Stimulated activated CD4-positive, alpha-beta T cell treated with anti-CD3 and anti-CD28 coated beads, Interleukin-4, amount 100 ng/mL, for 48 hours (primary cell): ENCODE results near the gene CENATAC.
"Not testable (repeated sequence)": the region's sequence is repeated elsewhere in the genome, so short reads cannot be mapped to it uniquely, and the experiment has no call there.

Experiments used
- DNase-seq, 2 donors: peaks; one replicate each; pipeline ENCODE4 v3.0.0-alpha.2; 2020; ENCODE audit warnings: low read depth in 2 of 2

The CENATAC gene

DNA sequence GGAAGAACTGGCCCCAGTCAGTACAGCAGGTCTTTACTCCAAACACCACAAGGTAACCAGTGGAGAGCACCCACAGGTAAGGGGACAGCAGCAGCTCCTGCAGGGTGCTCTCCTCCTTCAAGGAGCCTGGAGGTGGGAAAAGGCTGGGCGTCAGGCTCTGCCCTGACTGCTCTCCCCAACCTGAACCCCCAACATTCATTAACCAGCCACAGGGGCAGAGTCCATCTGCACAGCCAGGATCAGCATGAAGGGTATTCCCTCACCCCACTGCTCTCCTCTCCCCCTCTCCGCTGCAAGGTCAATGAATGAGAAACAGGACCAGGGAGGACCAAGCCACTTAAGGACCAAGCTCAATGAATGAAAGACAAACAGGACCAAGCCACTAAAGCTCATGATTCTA, 29.0 kb downstream of the CENATAC start:
- DNase-seq, result no peak

DNA sequence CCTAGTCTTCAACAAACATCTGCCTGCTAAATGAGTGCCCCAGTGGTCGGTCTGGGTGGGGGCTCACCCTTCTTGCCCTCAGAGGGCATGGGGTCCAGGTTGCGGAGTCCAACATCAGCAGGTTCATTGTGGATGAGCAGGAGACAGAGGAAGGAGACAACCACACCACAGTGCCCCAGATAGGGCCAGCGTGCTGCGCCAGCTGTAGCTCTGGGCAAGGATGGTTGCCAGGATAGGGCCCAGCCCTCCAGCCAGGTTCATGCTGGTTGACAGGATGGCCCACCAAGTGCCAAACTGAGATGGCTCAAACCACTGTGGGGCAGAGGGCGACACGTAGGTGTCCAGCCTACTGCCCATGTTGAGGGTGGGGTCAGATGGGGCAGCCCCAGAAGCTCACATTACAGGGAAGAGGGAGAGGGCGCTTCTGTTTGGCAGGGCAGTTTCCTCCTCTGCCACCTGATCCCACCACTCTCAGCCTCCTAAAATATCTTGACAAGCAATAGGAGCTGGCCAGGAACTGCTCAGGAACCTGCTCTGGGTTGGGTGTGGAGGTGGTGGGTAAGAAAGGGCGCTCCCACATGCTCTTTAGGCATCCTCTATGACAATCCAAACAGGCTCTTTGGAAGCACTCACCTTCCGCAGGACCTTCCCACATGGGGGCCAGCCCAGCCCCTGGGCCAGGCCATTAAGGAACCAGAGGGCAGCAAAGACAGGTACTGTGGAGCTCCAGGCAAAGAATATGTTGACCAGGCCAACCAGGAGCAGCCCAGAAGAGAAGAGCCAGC, 29.8 kb downstream of the CENATAC start:
- no peak for DNase-seq

DNA sequence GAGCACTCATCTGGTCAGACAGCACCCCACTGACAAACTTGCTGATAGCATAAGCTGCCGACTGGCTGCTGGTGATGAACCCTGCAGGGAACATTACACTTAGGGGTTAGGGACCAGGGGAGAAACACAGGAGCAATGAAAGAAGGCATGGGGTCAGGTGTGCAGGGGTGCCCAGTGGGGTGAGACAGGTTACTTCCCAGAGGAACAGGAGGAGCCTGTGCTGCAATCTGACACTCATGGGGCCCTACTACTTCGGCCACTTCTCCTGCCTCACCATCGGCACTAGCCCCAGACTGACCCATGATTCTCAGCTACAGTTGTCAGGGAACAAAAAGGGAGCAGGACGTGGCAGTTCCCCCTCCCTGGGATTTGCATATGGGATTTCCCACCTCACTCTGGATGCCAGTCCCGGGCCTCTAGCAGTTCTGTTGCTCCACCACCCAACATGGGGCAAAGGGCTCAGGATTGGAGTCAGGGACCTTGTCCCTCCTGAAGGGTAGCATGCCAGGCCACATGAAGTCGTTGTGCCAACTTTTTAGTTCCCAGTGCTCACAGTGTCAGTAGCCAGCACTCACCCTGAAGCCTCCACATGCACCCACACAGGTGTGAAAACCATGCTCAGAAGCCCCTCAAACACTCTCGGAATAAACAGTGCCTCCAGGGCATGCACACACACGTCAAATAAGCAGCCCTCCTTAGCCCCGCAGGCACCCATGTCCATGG, 30.6 kb downstream of the CENATAC start:
- DNase-seq, result no peak

DNA sequence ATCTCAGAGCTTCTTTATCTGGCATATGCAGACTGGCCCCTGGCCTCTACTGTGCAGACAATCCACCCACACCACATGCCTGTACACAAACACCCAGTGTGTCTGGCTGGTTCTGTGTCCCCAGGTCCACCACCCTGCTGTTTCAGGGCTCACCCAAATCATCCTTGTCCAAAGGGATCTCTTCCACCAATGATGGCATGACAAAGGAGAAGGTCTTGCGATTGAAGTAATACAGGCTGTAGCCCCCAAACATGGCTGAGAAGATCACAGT, 31.1 kb downstream of the CENATAC start:
- DNase-seq, result no peak

DNA sequence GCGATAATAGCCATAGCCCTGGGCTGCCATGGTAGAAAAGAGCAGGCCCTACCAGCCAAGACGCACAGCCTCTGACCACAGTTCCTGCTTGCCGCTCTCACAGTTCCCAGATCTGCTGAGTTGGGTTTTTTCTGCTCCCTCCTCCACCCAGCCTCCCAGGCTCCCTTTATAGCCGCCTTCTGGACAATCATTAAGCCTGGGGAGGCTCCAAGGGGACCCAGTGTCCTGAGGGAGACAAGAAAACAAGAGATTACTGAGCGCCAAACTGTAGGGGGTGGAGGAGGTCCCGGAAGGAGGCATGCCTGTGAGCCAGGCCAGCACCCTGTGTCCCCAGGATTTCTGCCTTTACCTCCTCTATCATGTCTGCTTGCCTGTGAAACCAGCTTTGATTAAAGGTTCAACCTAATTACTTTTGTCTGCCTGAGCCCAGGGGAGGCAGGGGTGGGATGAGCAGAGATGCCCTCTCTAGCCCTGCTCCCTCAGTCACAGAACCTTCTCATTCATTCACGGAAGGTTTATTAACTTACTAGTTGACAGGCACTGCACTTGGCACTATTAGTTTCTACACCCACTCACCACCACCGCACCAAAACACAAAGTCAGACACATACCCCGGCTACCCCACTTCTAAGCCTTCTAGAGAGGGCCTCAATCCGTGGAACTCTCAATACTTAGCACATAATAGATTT, 31.5 kb downstream of the CENATAC start:
- DNase-seq, result no peak

DNA sequence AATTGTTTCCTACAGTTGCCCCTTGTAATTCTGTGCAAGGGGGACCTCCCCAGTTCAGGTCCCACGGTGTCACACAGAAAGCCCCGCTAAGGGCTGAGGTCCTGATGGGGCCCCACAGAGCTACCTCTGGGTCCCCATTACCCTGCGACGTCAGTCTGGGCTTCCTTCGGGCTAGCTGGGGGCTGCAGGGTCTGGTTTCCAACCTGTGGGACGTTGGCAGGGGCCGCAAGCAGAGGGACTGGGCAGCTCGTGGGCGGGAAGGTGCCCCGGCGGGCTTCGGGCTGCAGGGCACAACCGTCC, 32.0 kb downstream of the CENATAC start:
- peak in 1 of 2 donors; percentile 15 for DNase-seq

DNA sequence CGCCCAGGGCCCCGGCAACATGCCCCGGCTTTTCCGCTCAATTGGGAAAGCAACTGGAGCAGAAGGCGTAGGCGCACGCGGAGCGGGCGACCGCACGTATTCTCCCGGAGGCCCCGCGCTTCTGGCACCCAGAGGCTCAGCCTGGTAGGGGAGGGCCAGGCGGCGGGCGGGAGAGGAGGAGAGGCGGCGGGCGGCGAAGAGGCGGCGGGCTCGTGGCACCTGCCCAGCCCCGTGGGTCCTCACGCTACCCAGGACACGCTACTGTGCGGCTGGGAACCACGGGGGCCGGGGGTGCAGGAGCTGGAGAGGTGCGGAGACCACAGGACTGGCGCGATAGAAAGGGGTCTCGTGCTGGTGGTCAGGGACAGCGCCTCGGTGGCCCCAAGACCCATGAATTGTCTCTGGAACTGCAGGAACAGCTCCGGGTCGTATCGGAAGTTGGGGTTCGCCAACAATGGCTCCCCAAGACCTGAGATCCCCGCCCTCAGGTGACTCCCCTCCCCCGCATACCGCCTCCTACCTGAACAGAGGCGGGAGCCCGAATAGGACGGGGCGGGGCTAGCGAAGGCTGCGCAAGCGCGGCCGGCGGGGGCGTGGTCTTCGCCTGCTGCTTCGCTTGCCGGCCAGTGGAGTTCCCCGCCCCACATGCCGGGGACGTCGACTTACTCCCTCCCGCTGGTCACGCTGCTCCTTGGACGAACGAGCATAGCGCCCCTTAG, 32.5 kb downstream of the CENATAC start, which contains the start of gene SLC37A4:
Gene SLC37A4, minus strand, starts transcription at position 549 of the 719 bp plus-strand sequence.
- DNase-seq, result peak; percentile 97 to 99

DNA sequence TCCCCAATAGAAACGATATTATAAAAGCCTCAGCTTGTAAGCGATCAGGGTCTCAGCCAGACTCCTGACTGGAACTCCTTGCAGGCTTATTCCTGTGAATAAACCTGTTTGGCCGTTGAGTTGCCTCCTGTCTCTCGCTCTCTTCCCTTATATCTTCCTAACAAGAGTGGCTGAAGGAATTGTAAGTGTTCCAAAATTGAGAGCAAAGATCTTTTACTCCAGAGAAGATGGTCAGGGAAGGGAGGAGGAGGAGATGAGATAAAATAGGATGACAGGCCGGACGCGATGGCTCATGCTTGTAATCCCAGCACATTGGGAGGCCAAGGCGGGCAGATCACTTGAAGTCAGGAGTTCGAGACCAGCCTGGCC, 34.0 kb downstream of the CENATAC start:
- DNase-seq, result no peak

DNA sequence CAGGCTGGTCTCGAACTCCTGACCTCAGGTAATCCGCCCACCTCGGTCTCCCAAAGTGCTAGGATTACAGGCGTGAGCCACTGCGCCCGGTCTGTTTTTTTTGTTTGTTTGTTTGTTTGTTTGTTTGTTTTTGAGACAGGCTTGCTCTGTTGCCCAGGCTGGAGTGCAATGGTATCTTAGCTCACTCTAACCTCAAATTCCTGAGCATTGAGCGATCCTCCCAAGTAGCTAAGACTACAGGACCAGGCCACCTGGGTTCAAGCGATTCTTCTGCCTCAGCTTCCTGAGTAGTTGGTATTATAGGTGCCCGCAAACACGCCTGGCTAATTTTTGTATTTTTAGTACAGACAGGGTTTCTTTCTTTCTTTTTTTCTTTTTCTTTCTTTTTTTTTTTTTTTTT, 35.5 kb downstream of the CENATAC start:
- not testable (repeated sequence) for DNase-seq

DNA sequence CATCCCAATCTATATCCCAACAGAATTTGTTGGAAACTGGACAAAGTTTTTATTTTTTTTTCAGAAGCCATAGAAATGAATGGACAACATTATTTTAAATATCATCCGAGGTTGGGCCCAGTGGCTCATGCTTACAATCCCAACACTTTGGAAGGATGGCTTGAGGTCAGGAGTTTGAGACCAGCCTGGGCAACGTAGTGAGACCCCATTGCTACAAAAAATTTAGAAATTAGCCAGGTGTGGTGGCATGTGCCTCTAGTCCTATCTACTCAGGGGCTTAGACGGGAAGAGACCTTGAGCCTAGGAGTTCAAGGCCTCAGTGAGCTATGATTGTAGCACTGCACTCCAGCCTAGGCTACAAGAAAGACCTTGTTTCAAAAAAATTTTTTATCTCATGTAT, 36.9 kb downstream of the CENATAC start:
- no peak for DNase-seq

DNA sequence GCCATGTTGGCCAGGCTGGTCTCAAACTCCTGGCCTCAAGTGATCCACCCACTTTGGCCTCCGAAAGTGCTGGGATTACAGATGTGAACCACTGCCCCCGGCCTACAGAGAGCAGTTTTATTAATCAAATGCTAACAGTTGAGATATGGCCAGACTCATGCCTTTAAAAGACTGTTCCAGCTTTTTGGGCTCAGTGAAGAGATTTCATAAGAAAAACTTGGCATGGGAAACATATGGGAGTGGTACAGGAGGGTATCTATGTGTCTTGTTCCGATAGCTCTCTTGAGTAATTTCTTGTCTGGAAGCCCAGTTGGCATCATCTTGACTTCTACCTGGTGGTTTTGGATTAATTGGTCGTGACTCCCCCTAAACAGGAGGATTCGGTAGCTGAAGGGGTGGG, 40.9 kb downstream of the CENATAC start:
- DNase-seq, result no peak

DNA sequence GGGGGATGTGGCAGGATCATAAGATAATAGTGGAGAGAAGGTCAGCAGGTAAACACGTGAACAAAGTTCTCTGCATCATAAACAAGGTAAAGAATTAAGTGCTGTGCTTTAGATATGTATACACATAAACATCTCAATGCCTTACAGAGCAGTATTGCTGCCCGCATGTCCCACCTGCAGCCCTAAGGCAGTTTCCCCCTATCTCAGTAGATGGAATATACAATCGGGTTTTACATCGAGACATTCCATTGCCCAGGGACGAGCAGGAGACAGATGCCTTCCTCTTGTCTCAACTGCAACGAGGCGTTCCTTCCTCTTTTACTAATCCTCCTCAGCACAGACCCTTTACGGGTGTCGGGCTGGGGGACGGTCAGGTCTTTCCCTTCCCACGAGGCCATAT, 41.5 kb downstream of the CENATAC start:
- DNase-seq, result not testable (repeated sequence)

DNA sequence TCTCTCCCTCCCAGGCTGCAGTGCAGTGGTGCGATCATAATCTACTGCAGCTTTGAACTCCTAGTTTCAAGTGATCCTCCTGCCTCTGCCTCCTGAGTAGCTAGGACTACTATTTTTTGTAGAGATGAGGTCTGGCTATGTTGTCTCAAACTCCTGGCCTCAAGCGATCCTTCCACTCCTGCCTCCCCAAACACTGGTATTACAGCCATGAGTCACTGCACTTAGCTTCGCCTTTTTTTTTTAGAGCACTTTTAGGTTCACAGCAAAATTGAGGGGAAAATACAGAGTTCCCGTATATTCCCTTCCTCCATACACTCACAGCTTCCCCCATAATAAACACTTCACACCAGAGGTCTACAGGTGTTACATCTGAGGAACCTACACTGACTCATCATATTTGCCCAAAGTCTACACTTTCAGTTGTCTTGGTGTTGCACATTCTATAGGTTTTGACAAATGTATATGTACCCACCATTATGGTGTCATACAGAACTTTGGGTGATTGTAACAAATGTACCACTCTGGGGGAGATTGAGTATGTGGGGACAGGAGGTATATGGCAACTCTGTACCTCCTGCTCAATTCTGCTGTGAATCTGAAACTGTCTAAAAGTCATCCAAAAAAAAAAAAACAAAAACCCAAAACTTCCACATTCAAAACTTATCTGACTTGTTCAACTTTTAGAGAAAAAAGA, 44.0 kb downstream of the CENATAC start:
- DNase-seq, result no peak

DNA sequence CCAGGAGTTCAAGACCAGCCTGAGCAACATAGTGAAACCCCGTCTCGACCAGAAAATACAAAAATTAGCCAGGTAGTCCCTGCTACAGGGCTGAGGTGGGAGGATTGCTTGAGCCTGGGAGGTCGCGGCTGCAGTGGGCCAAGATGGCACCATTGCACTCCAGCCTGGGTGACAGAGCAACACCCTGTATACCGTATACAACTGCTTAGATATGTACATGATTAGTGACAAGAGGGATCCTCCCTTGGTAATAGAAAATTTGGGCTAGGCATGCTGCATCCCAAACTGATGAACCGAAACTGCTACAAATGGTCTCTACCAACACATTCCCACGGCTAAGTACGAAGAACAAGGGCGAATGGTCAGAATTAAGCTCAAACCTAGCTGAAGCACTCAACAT, 45.0 kb downstream of the CENATAC start:
- no peak for DNase-seq

DNA sequence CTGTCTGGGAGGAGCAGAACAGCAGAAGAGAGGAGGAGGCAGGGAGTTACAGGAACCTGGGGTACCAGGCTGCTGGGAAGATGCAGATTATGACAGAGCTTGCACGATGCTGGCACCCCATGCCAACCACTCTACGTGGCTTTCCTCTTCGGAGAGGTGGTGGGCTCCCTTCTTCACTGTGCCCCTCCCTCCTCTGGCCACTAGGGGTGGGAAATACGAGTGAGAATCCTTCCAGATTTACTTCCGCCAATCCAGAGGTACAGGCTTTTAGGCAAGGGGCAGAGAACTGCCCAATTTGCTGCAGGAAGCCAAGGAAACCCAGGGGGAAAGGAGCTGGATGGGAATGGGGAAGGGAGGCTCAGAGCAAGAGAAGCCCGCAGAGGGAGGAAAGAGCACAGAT, 46.8 kb downstream of the CENATAC start:
- no peak for DNase-seq

DNA sequence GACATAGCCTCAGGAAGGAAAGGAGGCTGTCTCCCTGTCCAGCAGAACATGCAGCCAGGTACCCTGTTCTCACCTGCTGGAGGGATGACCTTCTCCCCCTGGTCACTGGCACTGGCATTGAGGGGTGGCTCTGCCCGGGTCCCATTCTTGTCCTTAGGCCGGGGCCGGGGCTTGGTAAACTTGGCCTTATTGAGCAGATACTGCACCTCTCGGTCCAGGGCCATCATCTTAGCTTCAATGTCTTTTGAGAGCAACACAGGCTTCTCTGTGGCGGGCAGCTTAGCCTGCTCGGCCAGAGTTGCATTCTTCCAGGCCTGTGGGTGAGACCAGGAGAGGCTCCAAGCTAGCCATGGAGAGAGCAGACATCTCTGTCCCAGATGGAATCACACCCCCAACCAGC, 48.6 kb downstream of the CENATAC start:
- no peak for DNase-seq

DNA sequence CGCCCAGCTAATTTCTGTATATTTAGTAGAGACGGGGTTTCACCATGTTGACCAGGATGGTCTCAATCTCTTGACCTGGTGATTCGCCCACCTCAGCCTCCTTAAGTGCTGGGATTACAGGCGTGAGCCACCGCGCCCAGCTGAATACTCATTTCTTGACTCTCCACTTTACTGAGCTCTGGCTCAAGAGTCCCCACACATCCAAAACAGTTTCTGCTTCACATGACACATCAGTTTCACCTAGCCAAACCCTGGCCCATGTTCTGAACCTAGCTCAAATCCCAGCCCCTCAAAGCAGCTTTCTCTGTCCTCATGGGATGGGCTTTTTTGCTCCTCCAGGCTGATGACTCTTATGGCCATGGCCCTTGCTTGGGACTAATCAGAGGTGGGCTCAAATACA, 49.3 kb downstream of the CENATAC start:
- DNase-seq, result no peak

DNA sequence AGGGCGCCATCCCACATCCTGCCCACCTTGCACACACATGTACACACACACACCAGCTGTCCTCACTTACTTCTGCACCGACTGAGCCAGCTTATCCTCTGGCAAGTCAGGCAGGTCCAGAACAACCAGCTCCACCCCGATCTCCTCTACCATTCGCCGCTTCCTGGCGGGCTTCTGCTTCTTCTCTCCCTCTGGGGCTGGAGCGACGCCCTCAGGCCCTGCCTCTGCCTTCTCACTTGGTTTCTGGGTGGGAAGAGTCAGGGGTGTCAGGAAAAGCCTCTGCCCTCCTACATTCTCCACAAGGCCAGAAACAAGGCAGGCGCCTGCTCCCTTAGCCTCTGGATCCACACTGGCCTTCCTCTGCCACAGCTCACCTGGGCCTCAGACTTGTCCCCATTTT, 50.7 kb downstream of the CENATAC start:
- DNase-seq, result no peak

DNA sequence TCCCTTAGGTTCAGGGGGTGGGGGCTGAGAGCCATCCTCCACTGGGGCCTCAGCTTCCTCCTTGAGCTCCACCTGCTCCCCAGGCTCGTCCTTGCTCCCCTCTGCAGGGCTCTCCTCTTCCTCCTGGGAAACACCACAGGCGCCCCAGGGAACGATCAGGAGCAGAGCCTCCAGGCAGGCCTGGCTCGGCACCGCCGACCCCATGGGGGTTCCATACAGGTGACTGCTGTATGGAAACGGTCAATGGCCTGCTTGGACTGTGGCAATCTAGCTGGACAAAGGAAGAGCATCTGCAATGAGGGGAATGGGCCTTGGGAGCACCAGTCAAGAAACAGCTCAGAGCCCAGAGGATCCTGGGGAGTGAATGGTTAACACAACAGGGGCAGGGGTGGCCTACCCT, 51.1 kb downstream of the CENATAC start:
- no peak for DNase-seq

DNA sequence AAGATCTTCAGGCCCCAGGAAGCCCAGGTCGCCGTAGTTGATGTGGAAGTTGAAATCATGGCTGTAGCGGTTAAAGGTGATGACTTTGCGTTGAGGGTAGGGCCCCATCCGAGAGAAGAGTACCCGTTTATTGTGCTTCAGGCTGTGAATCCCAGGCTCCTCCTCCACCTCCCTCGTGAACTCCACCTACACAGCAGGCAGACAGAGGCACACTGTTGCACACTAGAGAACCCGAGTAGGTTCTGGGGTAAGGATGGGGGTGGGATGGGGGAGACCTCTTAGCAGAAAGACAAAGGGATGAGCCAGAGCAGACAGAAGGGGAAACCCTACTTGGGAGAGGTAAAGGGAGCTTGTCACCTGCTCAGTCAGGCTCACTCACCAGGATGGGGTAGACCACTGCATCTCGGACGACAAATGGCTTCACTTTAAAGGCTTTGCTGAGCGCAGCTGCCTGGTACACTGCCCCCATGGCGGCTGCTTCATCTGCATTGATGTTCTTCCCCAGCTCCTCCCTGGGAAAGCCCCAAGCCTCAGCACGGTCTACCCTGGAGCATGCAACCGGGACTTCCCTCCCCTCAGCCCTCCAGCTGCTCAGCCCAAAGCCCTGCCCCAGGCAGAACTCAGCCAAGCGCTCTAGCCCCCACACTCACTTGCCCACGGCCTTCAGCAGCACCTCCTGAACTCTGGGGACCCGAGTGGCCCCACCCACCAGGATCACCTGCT, 53.7 kb downstream of the CENATAC start:
- DNase-seq, result no peak

DNA sequence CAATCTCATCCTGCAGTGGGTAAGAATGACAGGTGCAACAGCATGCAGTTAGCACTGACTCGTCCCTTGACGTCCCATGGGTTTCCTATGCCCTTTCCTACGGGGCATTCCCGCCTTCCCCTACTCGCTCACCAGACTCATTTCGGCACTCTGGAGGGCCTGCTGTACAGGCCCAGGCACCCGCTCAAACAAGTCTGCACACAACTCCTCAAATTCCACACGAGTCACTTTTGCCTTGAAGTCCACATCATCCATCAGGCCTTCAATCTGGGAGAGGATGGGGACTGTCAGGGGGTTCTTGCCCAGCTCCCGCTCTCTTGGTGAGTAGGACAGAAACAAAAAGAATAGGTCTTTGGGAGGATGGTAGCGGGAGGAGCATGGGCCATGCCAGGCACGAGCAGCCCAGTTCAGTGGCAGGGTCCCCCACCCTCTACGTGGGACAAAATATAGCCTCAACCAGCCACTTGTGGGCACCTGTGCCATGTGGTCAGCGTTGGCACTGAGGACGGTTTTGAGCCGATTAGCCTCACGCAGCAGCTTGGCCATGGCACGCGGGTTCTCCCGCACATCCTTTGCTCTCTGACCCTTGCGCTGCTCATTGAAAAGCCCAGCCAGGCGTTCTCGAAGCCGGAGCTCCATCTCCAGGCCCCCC, 54.4 kb downstream of the CENATAC start:
- DNase-seq, result no peak
